Skeletal muscle satellite cell (primary cell): ENCODE measurements around the gene ELMO1.

ENCODE experiments used
- H3K27me3 ChIP-seq: 2 replicates; pipeline ENCODE4 v1.7.0; 2013; ENCODE audit warnings: low read length; ENCODE audit not compliant: control insufficient read depth, insufficient read depth
- H3K36me3 ChIP-seq: 2 replicates; pipeline ENCODE4 v1.7.0; 2013; ENCODE audit warnings: mild to moderate bottlenecking, control low read depth, low read length; ENCODE audit not compliant: insufficient read depth
- H3K4me1 ChIP-seq: 2 replicates; pipeline ENCODE4 v1.7.0; 2013; ENCODE audit warnings: low read length; ENCODE audit not compliant: control insufficient read depth, insufficient read depth
- H3K4me2 ChIP-seq: 2 replicates; pipeline ENCODE4 v1.7.0; 2013; ENCODE audit warnings: mild to moderate bottlenecking, low read length
- H3K4me3 ChIP-seq: 2 replicates; pipeline ENCODE4 v1.7.0; 2013; ENCODE audit warnings: low read length
- H3K9ac ChIP-seq: 2 replicates; pipeline ENCODE4 v1.7.0; 2013; ENCODE audit warnings: mild to moderate bottlenecking, low read depth, low read length, moderate library complexity
- H3K9me3 ChIP-seq: replicated peaks from 2 replicates; pipeline ENCODE4 v1.7.0; 2013; ENCODE audit warnings: mild to moderate bottlenecking, control low read depth, low read length

The ELMO1 gene

DNA sequence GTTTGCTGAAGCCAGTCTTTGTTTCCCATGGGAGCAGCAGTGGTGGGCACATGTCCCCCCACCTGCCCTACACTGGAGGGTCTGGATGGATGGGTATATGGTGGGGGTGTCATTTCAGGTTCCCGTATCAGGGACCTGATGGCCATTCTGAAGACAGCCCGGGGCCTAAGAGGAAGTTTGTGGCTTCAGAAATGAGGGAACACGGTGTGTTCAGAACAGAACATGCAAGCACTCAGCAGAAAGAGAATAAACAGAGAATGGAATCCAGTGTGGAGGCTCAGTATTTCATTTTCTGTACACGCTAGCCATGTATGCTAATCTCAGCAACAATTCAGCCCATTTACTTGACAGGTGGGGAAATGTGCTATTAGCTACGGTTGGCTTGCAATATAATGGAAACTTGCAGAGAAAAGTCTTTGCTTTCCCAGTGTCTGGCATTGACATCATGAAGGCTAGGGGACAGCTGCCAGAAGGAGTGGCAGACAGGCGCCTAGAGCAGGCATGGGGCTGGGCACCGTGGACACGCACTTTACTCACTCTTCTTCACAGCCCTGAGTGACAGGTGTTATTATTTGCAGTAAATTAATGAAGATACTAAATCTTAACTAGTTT lies 98.6 kb downstream of the ELMO1 start:
- no peaks in the 10 kb centered on the region for H3K36me3 ChIP-seq
- no peak overlapping the region for H3K4me2 ChIP-seq
- H3K27me3 ChIP-seq: no peaks in the 10 kb centered on the region
- no peak overlapping the region for H3K4me3 ChIP-seq
- H3K9me3 ChIP-seq: no peaks in the 10 kb centered on the region
- no peaks in the 10 kb centered on the region for H3K4me1 ChIP-seq
- H3K9ac ChIP-seq: no peak overlapping the region

GRCh38 chr7:37348982-37349381 lies 99.7 kb downstream of the ELMO1 start:
- Histone ChIP-seq H3K9ac (no peak overlapping the region), H3K4me3 (no peak overlapping the region), H3K4me1 (no peaks in the 10 kb centered on the region), H3K9me3 (no peaks in the 10 kb centered on the region), H3K4me2 (no peak overlapping the region), H3K27me3 (no peaks in the 10 kb centered on the region), H3K36me3 (no peaks in the 10 kb centered on the region)

DNA sequence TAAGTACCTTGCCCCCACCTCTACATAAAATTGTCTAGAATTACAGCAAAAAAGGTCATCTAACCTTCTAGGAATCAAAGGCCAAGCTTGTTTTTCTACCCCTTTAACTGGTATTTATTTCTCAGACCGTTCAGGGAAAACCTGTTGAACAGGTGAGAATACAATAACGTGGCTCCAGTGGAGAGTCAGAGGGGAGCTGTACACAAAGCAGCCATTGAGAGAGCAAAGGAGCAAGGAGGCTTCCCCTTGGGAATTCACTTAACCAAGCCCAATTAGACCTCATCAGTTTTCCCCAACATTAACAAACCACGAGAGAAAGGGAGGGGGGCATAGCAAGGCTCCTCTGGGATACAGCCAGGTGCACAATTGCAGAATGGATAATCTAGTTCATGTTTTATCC lies 101.9 kb downstream of the ELMO1 start:
- Histone ChIP-seq H3K4me1 (no peaks in the 10 kb centered on the region), H3K4me2 (no peak overlapping the region), H3K36me3 (no peaks in the 10 kb centered on the region), H3K9ac (no peak overlapping the region), H3K27me3 (no peaks in the 10 kb centered on the region), H3K4me3 (no peak overlapping the region), H3K9me3 (no peaks in the 10 kb centered on the region)

DNA sequence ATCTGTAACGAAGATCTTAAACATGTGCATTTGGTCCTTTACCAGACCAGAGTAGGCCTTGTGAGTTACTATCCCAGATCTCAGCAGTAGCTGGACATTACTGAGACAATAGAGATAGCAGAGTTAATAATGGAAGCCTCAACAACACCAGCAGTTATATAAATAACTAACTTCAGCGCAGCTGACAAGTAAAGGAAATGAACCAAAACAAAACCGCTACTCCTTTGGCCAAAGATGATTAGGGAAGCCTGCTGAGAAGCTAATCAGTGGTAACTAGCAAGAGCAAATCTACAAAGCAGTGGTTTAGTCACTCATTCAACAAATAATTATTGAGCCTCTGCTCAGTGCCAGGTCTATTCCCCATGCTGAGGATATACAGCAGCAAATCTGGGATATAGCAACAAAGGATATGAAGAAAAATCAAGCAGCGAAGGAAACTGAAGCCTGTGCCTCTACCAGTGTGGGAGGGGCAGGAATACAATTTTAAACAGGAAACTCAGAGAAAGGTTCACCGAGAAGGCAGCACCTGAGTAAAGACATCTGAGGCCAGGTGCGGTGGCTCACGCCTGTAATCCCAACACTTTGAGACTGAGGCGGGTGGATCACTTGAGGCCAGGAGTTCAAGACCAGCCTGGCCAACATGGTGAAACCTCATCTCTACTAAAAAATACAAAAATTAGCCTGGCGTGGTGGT lies 103.6 kb downstream of the ELMO1 start:
- Histone ChIP-seq H3K9ac (no peak overlapping the region), H3K4me1 (no peaks in the 10 kb centered on the region), H3K4me2 (no peak overlapping the region), H3K27me3 (no peaks in the 10 kb centered on the region), H3K9me3 (no peaks in the 10 kb centered on the region), H3K36me3 (no peaks in the 10 kb centered on the region), H3K4me3 (no peak overlapping the region)

DNA sequence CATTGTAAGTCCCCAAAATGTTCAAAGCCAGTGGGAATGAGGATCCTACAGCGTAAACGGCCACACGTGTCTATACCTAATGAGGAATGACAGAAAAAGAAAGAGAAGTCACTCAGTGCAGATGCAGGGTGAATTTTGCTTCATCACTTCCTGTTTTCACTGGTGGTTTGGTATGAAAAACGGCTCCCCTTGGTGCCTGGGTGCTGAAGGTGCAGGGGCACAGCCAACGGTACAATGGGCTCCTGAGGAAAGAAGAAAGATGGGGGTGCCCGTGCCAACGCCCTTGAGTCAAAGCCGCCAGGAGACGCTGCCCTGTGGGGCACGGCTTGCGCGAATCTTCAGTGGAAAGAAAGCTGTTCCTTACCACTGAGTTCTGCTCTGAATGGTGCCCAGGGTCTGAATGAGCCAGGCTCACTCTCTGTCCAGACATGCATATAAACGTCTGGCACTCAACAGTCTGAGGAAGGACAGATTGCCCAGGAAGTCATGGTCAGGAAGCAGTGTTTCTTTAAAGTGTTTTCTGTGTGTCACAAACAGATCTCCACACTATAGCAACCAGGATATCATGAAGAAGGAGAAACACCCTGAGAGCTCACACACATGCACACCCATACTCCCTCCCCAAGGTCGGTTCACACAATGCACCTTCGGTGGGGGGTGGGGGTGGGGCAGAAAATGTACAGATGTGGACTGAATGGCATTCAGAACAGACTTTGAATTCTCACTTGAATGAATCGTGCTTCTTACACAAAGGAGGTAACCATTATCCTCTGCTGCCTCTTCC lies 105.8 kb downstream of the ELMO1 start:
- Histone ChIP-seq H3K9me3 (no peaks in the 10 kb centered on the region), H3K4me3 (no peak overlapping the region), H3K27me3 (no peaks in the 10 kb centered on the region), H3K9ac (no peak overlapping the region), H3K4me1 (no peaks in the 10 kb centered on the region), H3K4me2 (no peak overlapping the region), H3K36me3 (no peaks in the 10 kb centered on the region)

GRCh38 chr7:37342176-37342687 lies 106.4 kb downstream of the ELMO1 start:
- Histone ChIP-seq H3K36me3 (no peaks in the 10 kb centered on the region), H3K9me3 (no peaks in the 10 kb centered on the region), H3K27me3 (no peaks in the 10 kb centered on the region), H3K9ac (no peak overlapping the region), H3K4me3 (no peak overlapping the region), H3K4me1 (no peaks in the 10 kb centered on the region), H3K4me2 (no peak overlapping the region)

- Histone ChIP-seq H3K4me1 (no peaks in the 10 kb centered on the region), H3K9me3 (no peaks in the 10 kb centered on the region), H3K9ac (no peak overlapping the region), H3K4me3 (no peak overlapping the region), H3K36me3 (no peaks in the 10 kb centered on the region), H3K4me2 (no peak overlapping the region), H3K27me3 (no peaks in the 10 kb centered on the region)
Observed at GRCh38 chr7:37341033-37341630, 107.5 kb downstream of the ELMO1 start.

DNA sequence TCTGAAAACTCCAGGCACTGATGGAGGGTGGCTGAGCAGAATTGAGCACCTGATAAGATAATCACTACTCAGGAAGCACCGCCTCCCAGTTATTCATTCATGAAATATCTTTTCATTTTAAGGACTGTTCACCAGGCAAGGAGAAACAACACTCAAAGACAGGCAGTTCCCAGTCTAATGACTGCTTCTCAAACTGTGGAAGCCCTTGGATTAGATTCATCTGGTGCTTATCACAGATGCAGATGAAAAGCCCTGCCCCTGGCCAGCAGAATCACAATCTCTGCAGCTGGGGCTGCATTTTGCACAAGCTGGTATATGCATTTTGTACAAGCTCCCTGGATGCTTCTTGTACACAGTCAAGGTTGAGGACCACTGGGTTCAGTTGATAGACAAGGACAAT lies 109.7 kb downstream of the ELMO1 start:
- Histone ChIP-seq H3K4me1 (no peaks in the 10 kb centered on the region), H3K36me3 (no peaks in the 10 kb centered on the region), H3K9me3 (no peaks in the 10 kb centered on the region), H3K4me3 (no peak overlapping the region), H3K27me3 (no peaks in the 10 kb centered on the region), H3K4me2 (no peak overlapping the region), H3K9ac (no peak overlapping the region)

- H3K4me1 ChIP-seq: no peaks in the 10 kb centered on the region
Observed at GRCh38 chr7:37337522-37337921, 111.1 kb downstream of the ELMO1 start.

GRCh38 chr7:37336259-37336658 lies 112.4 kb downstream of the ELMO1 start:
- Histone ChIP-seq H3K4me1 (no peaks in the 10 kb centered on the region), H3K4me3 (no peak overlapping the region), H3K36me3 (no peaks in the 10 kb centered on the region), H3K9ac (no peak overlapping the region), H3K9me3 (no peaks in the 10 kb centered on the region), H3K27me3 (no peaks in the 10 kb centered on the region), H3K4me2 (no peak overlapping the region)

More at GRCh38 chr7:37337522-37337921, 111.1 kb downstream of the ELMO1 start:
- no peak overlapping the region for H3K4me3 ChIP-seq
- H3K27me3 ChIP-seq: no peaks in the 10 kb centered on the region
- no peaks in the 10 kb centered on the region for H3K36me3 ChIP-seq
- H3K9me3 ChIP-seq: no peaks in the 10 kb centered on the region
- H3K4me2 ChIP-seq: no peak overlapping the region
- H3K9ac ChIP-seq: no peak overlapping the region

DNA sequence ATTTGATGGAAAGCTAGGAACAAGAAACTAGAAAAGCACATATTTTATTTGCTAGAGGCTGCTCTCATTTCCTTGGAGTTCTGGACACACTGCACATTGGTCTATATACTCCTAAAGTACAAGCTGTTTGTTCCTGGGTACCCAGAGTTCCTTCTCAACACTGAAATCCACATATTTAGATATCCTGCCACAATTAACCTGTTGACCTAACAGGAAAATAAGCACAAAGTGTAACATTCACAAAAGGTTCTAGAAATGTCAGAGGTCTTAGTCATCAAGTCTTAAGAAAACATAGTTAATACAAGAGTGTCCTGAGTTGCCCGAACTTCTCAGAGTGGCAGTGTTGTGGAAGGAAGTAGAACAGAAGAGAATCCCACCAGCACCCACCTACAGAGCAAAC lies 115.6 kb downstream of the ELMO1 start:
- Histone ChIP-seq H3K4me2 (no peak overlapping the region), H3K9me3 (no peaks in the 10 kb centered on the region), H3K4me3 (no peak overlapping the region), H3K36me3 (no peaks in the 10 kb centered on the region), H3K27me3 (no peaks in the 10 kb centered on the region), H3K9ac (no peak overlapping the region), H3K4me1 (no peaks in the 10 kb centered on the region)
